GM12878 (cell line): ENCODE data around the gene MTRF1L. TPM values are rescaled to one million over a fixed set of nuclear protein-coding genes. Genes with fewer than 3 reads are reported as not detected.

Source experiments
- ATAC-seq: fragments of 200-7000 bp; cut with Tn5 transposase; 3 replicates; pipeline ENCODE4 v1.9.1; 2020; ENCODE audit warnings: mild to moderate bottlenecking, moderate library complexity
- BruUV-seq: library from RNA; stranded (reverse); fragments of 400-500 nt; replicated peaks from 2 replicates; lab custom pipeline; 2021; lab: Mats Ljungman, UMichigan
- CTCF ChIA-PET: fragments of 300-600 bp; sonication (Branson Sonifier 250); formaldehyde crosslinking; extraction: SDS; loops from one replicate; lab custom pipeline; 2021; ENCODE audit warnings: inconsistent platforms; lab: Yijun Ruan, JAX
- POLR2A ChIA-PET: fragments of 350-600 bp; formaldehyde crosslinking; extraction: SDS; loops from one replicate; lab custom pipeline; 2021; ENCODE audit warnings: inconsistent platforms; lab: Charles Lee
- RAD21 ChIA-PET: fragments of 300-600 bp; sonication (Branson Sonifier 250); formaldehyde crosslinking; loops from one replicate; lab custom pipeline; 2023; ENCODE audit warnings: antibody characterized with exemption; ENCODE audit not compliant: unreplicated experiment; lab: Charles Lee
- SMC1A ChIA-PET: fragments of 300-600 bp; sonication (Branson Sonifier 250); formaldehyde crosslinking; loops from one replicate; lab custom pipeline; 2023; ENCODE audit not compliant: unreplicated experiment, uncharacterized antibody; lab: Charles Lee
- DNase-seq: peaks from one replicate; pipeline ENCODE4 v3.0.0-alpha.2; 2011; ENCODE audit warnings: low read depth, low spot score
- FAIRE-seq: peaks from 3 replicates; lab custom pipeline; 2011; peaks lifted over from hg19 to GRCh38; lab: Jason Lieb, UNC
- H2AFZ ChIP-seq: 2 replicates; pipeline ENCODE4 v1.6.0; 2011; ENCODE audit warnings: low read depth, low read length, control low read depth; ENCODE audit not compliant: control insufficient read depth
- H3K27ac ChIP-seq: 2 replicates; pipeline ENCODE4 v1.5.1; 2011; ENCODE audit warnings: control low read depth; ENCODE audit not compliant: control insufficient read depth, insufficient read depth
- H3K27me3 ChIP-seq, 2 experiments: replicated peaks in 1 of 2; 2 replicates each; pipeline versions ENCODE4 v1.6.0 to v1.6.1; 2011; ENCODE audit warnings: low read length in 1 of 2; ENCODE audit not compliant: control insufficient read depth in 2 of 2, insufficient read depth in 2 of 2
- H3K36me3 ChIP-seq, 2 experiments: 2 replicates each; pipeline ENCODE4 v1.5.1; 2011; ENCODE audit warnings: low read length in 1 of 2; ENCODE audit not compliant: control insufficient read depth in 2 of 2, insufficient read depth in 2 of 2
- H3K4me1 ChIP-seq: 2 replicates; pipeline ENCODE4 v1.6.1; 2011; ENCODE audit warnings: mild to moderate bottlenecking, low read length, moderate library complexity, mixed read lengths; ENCODE audit not compliant: control insufficient read depth, insufficient read depth
- H3K4me2 ChIP-seq: 2 replicates; pipeline ENCODE4 v1.6.0; 2011; ENCODE audit warnings: control low read depth; ENCODE audit not compliant: control insufficient read depth, insufficient read depth
- H3K4me3 ChIP-seq: fragments of 200-600 bp; sonication (generic); 2 replicates; pipeline ENCODE4 v1.5.1; 2016
- H3K79me2 ChIP-seq: 2 replicates; pipeline ENCODE4 v1.6.0; 2011; ENCODE audit warnings: low read length; ENCODE audit not compliant: control insufficient read depth, insufficient read depth
- H3K9ac ChIP-seq: 2 replicates; pipeline ENCODE4 v1.8.0; 2011; ENCODE audit warnings: low read length, control low read depth, mixed read lengths; ENCODE audit not compliant: control insufficient read depth, insufficient read depth
- H3K9me3 ChIP-seq: replicated peaks from 3 replicates; pipeline ENCODE4 v1.5.1; 2011; ENCODE audit warnings: mild to moderate bottlenecking, low read length; ENCODE audit not compliant: control insufficient read depth, insufficient read depth
- H4K20me1 ChIP-seq: 2 replicates; pipeline ENCODE4 v1.6.0; 2011; ENCODE audit not compliant: control insufficient read depth, insufficient read depth
- BCL11A ChIP-seq: IDR thresholded peaks from 2 replicates; pipeline ENCODE4 v1.6.1; 2011; ENCODE audit warnings: low read depth, low read length
- CBX3 ChIP-seq: fragments of 200-600 bp; sonication (generic); IDR thresholded peaks from 2 replicates; pipeline ENCODE4 v1.6.1; 2016; ENCODE audit warnings: low read depth, borderline replicate concordance
- CHD1 ChIP-seq: IDR thresholded peaks from 2 replicates; pipeline ENCODE4 v1.6.1; 2012; ENCODE audit warnings: low read depth, low read length, improper control_type of control experiment
- MLLT1 ChIP-seq: fragments of 450-650 bp; IDR thresholded peaks from 2 replicates; pipeline ENCODE4 v1.6.1; 2016; ENCODE audit warnings: mild to moderate bottlenecking
- PAX5 ChIP-seq: IDR thresholded peaks from 2 replicates; pipeline ENCODE4 v1.6.1; 2011; ENCODE audit warnings: low read depth, low read length, borderline replicate concordance
- RELA ChIP-seq: fragments of 450-650 bp; IDR thresholded peaks from 2 replicates; pipeline ENCODE4 v1.8.0; 2014; ENCODE audit warnings: borderline replicate concordance; ENCODE audit not compliant: partially characterized antibody
- RUNX3 ChIP-seq: IDR thresholded peaks from 2 replicates; pipeline ENCODE4 v1.6.1; 2012; ENCODE audit warnings: low read length, inconsistent platforms
- SIX5 ChIP-seq: IDR thresholded peaks from 2 replicates; pipeline ENCODE4 v1.6.1; 2011; ENCODE audit warnings: mild to moderate bottlenecking, low read depth, low read length, moderate library complexity; ENCODE audit not compliant: severe bottlenecking
- STAT1 ChIP-seq: fragments of 450-650 bp; conservative IDR thresholded peaks from 2 replicates; pipeline ENCODE4 v1.6.1; 2014; ENCODE audit warnings: antibody characterized with exemption, mild to moderate bottlenecking
- SUPT20H ChIP-seq: IDR thresholded peaks from 2 replicates; pipeline ENCODE4 v1.6.1; 2011; ENCODE audit warnings: low read depth, mild to moderate bottlenecking, low read length, moderate library complexity, borderline replicate concordance; ENCODE audit not compliant: control insufficient read depth
- TCF12 ChIP-seq: IDR thresholded peaks from 2 replicates; pipeline ENCODE4 v1.6.1; 2011; ENCODE audit warnings: low read depth, mild to moderate bottlenecking, low read length
- TCF7 ChIP-seq: IDR thresholded peaks from 2 replicates; pipeline ENCODE4 v1.6.1; 2014; ENCODE audit warnings: antibody characterized with exemption, borderline replicate concordance
- YBX1 ChIP-seq: fragments of 450-650 bp; IDR thresholded peaks from 2 replicates; pipeline ENCODE4 v1.6.1; 2016; ENCODE audit warnings: antibody characterized with exemption
- ZNF622 ChIP-seq: fragments of 450-650 bp; IDR thresholded peaks from 2 replicates; pipeline ENCODE4 v1.6.1; 2017; ENCODE audit warnings: mild to moderate bottlenecking, inconsistent platforms
- WGBS: methylation state at CpG from one replicate; pipeline ENCODE4 v1.1.6; 2016; ENCODE audit warnings: low lambda C conversion rate; ENCODE audit not compliant: insufficient replicate concordance, insufficient coverage; ENCODE audit errors: missing lambda C conversion rate; 5-methylcytosine and 5-hydroxymethylcytosine counted together
- in situ Hi-C: fragments of 300-500 bp; cut with MboI; formaldehyde crosslinking; loops from 9 replicates; pipeline ENCODE4 v1.14.3; 2018; ENCODE audit warnings: mixed read lengths
- intact Hi-C: fragments of 100-400 bp; cut with micrococcal nuclease; formaldehyde crosslinking; loops from one replicate; pipeline ENCODE4 v1.14.2; 2022; ENCODE audit not compliant: unreplicated experiment
- polyA plus RNA-seq, 11 experiments: library from polyadenylated mRNA; depleted of rRNA in 4 of 11; unstranded in 6 of 11; stranded (reverse) in 5 of 11; fragments of >200 nt; fragmentation: Nextera tagmentation in 4 of 11; fragmentation: Illumina TruSeq in 1 of 11; extraction: Ambion mirVana in 4 of 11; extraction: Trizol in 1 of 11; gene quantifications; 1 replicate in 1 of 11; 2 replicates in 10 of 11; pipeline versions ENCODE4 v1.2.1 to v1.2.3, GENCODE V29; 2011 to 2016; ENCODE audit warnings: inconsistent platforms in 2 of 11, missing spikeins in 2 of 11, low read depth in 1 of 11
- total RNA-seq, 4 experiments: library from RNA; depleted of rRNA in 3 of 4; stranded (reverse); fragments of >200 nt in 3 of 4; fragmentation: Illumina TruSeq in 1 of 4; extraction: Trizol in 1 of 4; gene quantifications; 2 replicates each; pipeline versions ENCODE4 v1.2.1 to v1.2.3, GENCODE V29; 2013 to 2021

The MTRF1L gene
- total and polyA plus RNA-seq, 10 of the 15 experiments (the other 5 are each of a cell fraction or from before 2014, with no cell fraction given): 5.1 to 21.6 (median 16.1) TPM

GRCh38 chr6:152943260-152943897, 59.1 kb downstream of the MTRF1L start (continued):
- TF ChIP-seq SIX5 (no peak), ZNF622 (no peak), BCL11A (no peak)

- Histone ChIP-seq H3K9ac (no peak overlapping the region), H2AFZ (no peak overlapping the region), H4K20me1 (no peaks in the 10 kb centered on the region; the same call in 1 of the 2 replicates), H3K4me2 (no peak overlapping the region), H3K27ac (no peak overlapping the region), H3K27me3 (no peaks in the 10 kb centered on the region), H3K4me3 (no peak overlapping the region), H3K9me3 (no peaks in the 10 kb centered on the region), H3K36me3 (no peaks in the 10 kb centered on the region), H3K4me1 (no peaks in the 10 kb centered on the region), H3K79me2 (no peaks in the 10 kb centered on the region)
- intact Hi-C loops (no loop called here), in situ Hi-C loops (no loop called here)
- no peak for DNase-seq
- WGBS: 0% methylated on average over 1 of the region's 1 CpG
- ChIA-PET CTCF (interaction anchor here (1.0 kb wide), 1 partner anchor 77 kb away, joined by 5 read pairs; no protein-coding TSS in a partner anchor), RAD21 (no interaction called here), SMC1A (no interaction called here), POLR2A (no interaction called here)
- ATAC-seq: no peak
- TF ChIP-seq SUPT20H (no peak), CBX3 (no peak), STAT1 (no peak), RUNX3 (no peak), CHD1 (no peak), MLLT1 (no peak), RELA (no peak), TCF7 (no peak), TCF12 (no peak), PAX5 (no peak), YBX1 (no peak)
- FAIRE-seq: no peak
- no TSS peak for BruUV-seq
Measured at GRCh38 chr6:152942319-152942869, 60.1 kb downstream of the MTRF1L start.
